ENCODE measurements around the gene SERINC5.

DNA sequence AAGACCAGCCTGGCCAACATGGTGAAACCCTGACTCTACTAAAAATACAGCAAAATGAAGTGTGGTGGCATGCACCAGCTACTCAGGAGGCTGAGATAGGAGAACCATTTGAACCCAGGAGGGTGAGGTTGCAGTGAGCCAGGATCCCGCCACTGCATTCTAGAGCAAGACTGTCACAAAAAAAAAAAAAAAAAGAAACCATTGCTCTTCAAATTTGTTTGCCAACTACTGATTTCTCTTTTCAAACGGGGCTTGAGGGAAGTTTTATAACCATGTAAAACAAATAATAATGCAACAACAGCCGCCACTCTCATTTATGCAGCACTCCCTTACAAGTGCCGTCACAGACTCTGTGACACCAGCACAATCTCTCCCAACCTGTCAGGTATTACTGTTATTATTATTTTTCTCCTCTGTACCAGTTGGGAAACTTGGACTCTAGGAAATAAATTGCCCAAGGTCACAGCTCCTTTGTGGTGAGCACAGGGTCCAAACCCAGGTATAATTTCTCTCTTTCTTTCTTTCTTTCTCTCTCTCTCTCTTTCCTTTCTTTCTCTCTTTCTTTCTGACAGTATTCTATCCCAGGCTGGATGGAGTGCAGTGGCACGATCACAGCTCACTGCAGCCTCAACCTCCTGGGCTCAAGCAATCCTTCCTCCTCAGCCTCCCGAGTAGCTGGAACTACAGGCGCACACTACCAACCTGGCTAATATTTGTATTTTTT, 25.4 kb downstream of the SERINC5 start:
- TF ChIP-seq, protein P1, sequence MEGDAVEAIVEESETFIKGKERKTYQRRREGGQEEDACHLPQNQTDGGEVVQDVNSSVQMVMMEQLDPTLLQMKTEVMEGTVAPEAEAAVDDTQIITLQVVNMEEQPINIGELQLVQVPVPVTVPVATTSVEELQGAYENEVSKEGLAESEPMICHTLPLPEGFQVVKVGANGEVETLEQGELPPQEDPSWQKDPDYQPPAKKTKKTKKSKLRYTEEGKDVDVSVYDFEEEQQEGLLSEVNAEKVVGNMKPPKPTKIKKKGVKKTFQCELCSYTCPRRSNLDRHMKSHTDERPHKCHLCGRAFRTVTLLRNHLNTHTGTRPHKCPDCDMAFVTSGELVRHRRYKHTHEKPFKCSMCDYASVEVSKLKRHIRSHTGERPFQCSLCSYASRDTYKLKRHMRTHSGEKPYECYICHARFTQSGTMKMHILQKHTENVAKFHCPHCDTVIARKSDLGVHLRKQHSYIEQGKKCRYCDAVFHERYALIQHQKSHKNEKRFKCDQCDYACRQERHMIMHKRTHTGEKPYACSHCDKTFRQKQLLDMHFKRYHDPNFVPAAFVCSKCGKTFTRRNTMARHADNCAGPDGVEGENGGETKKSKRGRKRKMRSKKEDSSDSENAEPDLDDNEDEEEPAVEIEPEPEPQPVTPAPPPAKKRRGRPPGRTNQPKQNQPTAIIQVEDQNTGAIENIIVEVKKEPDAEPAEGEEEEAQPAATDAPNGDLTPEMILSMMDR (IDR thresholded peaks at IDR 0.05; ENCODE audit: insufficient read depth, low read length): no peak
- no peak for TF ChIP-seq SPI1 (IDR thresholded peaks at IDR 0.05; ENCODE audit: borderline replicate concordance, low read depth)
